CD4-positive, alpha-beta T cell (primary cell): ENCODE results near the gene RAD17. TPM values are rescaled to one million over a fixed set of nuclear protein-coding genes. Genes with fewer than 3 reads are reported as not detected.
A peak's percentile ranks its signal among the peaks of the same experiment; 100 is the strongest.

Experiments
- ATAC-seq: fragments of 200-7000 bp; cut with Tn5 transposase; one replicate; pipeline ENCODE4 v1.10.0; 2022; ENCODE audit warnings: mild to moderate bottlenecking; ENCODE audit not compliant: poor library complexity
- CTCF ChIA-PET: fragments of 350-600 bp; sonication (Branson Sonifier 250); formaldehyde crosslinking; loops from one replicate; lab custom pipeline; 2021; ENCODE audit warnings: antibody characterized with exemption, inconsistent platforms; lab: Charles Lee
- POLR2A ChIA-PET: fragments of 350-600 bp; sonication (Branson Sonifier 250); formaldehyde crosslinking; loops from one replicate; lab custom pipeline; 2021; ENCODE audit warnings: antibody characterized with exemption, inconsistent platforms; lab: Charles Lee
- DNase-seq, 14 experiments: peaks; one replicate each; pipeline ENCODE4 v3.0.0-alpha.2; 2013 to 2020; ENCODE audit warnings: mixed read lengths in 2 of 14
- H3K27ac ChIP-seq, 2 donors: one replicate each; pipeline versions ENCODE4 v1.5.1 to v1.7.0; 2013; ENCODE audit warnings: low read length in 2 of 2, low read depth in 1 of 2, mild to moderate bottlenecking in 1 of 2
- H3K27me3 ChIP-seq, 2 experiments: 1 replicate in 1 of 2; 2 replicates in 1 of 2; pipeline versions ENCODE4 v1.6.1 to v1.7.0; 2013; ENCODE audit warnings: low read length in 2 of 2, control low read depth in 1 of 2, mild to moderate bottlenecking in 1 of 2, moderate library complexity in 1 of 2; ENCODE audit not compliant: insufficient read depth in 2 of 2, control insufficient read depth in 1 of 2
- H3K36me3 ChIP-seq: one replicate; pipeline ENCODE4 v1.6.1; 2013; ENCODE audit warnings: low read length, control low read depth; ENCODE audit not compliant: insufficient read depth
- H3K4me1 ChIP-seq: one replicate; pipeline ENCODE4 v1.6.1; 2013; ENCODE audit warnings: low read length, control low read depth; ENCODE audit not compliant: insufficient read depth
- H3K4me3 ChIP-seq: one replicate; pipeline ENCODE4 v1.5.1; 2013; ENCODE audit warnings: mild to moderate bottlenecking, low read length, moderate library complexity
- H3K9me3 ChIP-seq, 2 experiments: 1 replicate in 1 of 2; 2 replicates in 1 of 2; pipeline versions ENCODE4 v1.6.1 to v1.7.0; 2013; ENCODE audit warnings: low read length in 2 of 2, mild to moderate bottlenecking in 2 of 2, control low read depth in 1 of 2, moderate library complexity in 1 of 2; ENCODE audit not compliant: control insufficient read depth in 1 of 2, insufficient read depth in 1 of 2
- H3K27ac Mint-ChIP-seq: one replicate; pipeline ENCODE4 v1.8.0; 2020; ENCODE audit warnings: mixed read lengths
- H3K27me3 Mint-ChIP-seq: one replicate; pipeline ENCODE4 v1.8.0; 2021; ENCODE audit warnings: mixed read lengths
- H3K36me3 Mint-ChIP-seq: one replicate; pipeline ENCODE4 v1.8.0; 2021; ENCODE audit warnings: low read depth, mixed read lengths
- H3K4me1 Mint-ChIP-seq: one replicate; pipeline ENCODE4 v1.8.0; 2021; ENCODE audit warnings: low read depth, mixed read lengths
- H3K4me3 Mint-ChIP-seq: one replicate; pipeline ENCODE4 v1.8.0; 2020; ENCODE audit warnings: mild to moderate bottlenecking, mixed read lengths
- H3K9me3 Mint-ChIP-seq: one replicate; pipeline ENCODE4 v1.8.0; 2020; ENCODE audit warnings: mixed read lengths
- CTCF ChIP-seq: fragments of 200-600 bp; IDR thresholded peaks from one replicate; pipeline ENCODE4 v1.8.0; 2022; ENCODE audit warnings: antibody characterized with exemption, mild to moderate bottlenecking
- intact Hi-C, 2 experiments: fragments of 100-400 bp; cut with DNase I in 1 of 2; cut with micrococcal nuclease in 1 of 2; formaldehyde crosslinking; loops; one replicate each; pipeline versions ENCODE4 v1.15.1 to v1.9.0; 2023 to 2025; cut with DNase I, micrococcal nuclease
- total RNA-seq, 174 experiments: library from RNA in 2 of 174; stranded (reverse) in 2 of 174; gene quantifications; one replicate each; pipeline ENCODE4 v1.2.3 and lab custom pipeline; 2021 to 2026

RAD17 gene
- total RNA-seq, 2 experiments from 2014 or later, result 15.7 to 19.1 TPM

DNA sequence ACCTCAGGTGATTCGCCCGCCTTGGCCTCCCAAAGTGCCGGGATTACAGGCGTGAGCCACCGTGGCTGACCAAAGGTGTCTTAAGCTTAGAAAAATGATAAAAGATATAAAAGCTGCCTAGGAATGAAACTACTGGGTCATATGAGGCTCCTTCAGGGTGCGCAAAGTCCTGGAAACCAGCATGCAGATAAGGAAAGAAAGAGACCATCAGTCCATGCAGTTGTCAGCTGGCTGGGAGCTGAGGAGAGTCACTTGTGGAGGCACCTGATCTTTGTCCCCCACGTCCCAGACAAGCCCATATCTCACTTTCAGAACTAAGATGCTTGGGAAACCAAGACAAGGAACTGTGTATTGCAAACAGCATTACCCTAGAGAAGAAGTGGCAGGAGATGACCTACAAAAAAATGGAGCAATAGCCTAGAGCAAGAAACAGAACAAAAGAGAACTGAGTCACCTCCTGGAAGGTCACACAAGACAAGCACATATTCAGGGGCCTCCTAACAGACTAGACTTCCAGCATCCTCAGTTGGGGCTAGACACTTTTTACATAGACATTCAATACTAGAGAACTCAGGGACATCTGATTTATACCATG is 34.2 kb upstream of the RAD17 start:
- Histone ChIP-seq H3K36me3 (no peaks in the 10 kb centered on the region), H3K9me3 (peaks cover 0 to 7% of the 10 kb centered on the region in 2 experiments), H3K27me3 (no peaks in the 10 kb centered on the region), H3K27ac (no peak overlapping the region), H3K4me3 (no peak overlapping the region), H3K4me1 (peaks cover 26% of the 10 kb centered on the region)
- CTCF ChIA-PET, result interaction anchor here (0.8 to 1.8 kb wide), 7 partner anchors 69 to 292 kb away, joined by 3 to 19 read pairs (median 4); partner anchors contain the start of genes CDK7, CENPH and SLC30A5
- DNase-seq (no peak), ATAC-seq (no peak)
- POLR2A ChIA-PET, result interaction anchor here (0.6 to 1.8 kb wide), 5 partner anchors 82 to 292 kb away, joined by 3 to 9 read pairs (median 3); partner anchors contain the start of genes CDK7 and SLC30A5
- H3K27ac Mint-ChIP-seq, result no peak overlapping the region
- peaks cover 21% of the 10 kb centered on the region for H3K4me1 Mint-ChIP-seq
- no peaks in the 10 kb centered on the region for H3K27me3 Mint-ChIP-seq
- H3K36me3 Mint-ChIP-seq, result peaks cover 3% of the 10 kb centered on the region
- intact Hi-C loops, result loop anchor here in 1 of 2 experiments (2.0 to 10.0 kb wide), 3 partner anchors 51 to 293 kb away; partner anchors contain the start of gene CENPH
- no peak for TF ChIP-seq CTCF
- no peaks in the 10 kb centered on the region for H3K9me3 Mint-ChIP-seq
- peak overlapping the region; percentile 21 for H3K4me3 Mint-ChIP-seq

GRCh38 chr5:69341520-69342161 is 28.0 kb upstream of the RAD17 start:
- Mint-ChIP-seq H3K27ac (no peak overlapping the region), H3K4me3 (no peak overlapping the region), H3K36me3 (no peaks in the 10 kb centered on the region), H3K9me3 (no peaks in the 10 kb centered on the region), H3K4me1 (no peaks in the 10 kb centered on the region), H3K27me3 (no peaks in the 10 kb centered on the region)
- no peak for TF ChIP-seq CTCF
- no peaks in the 10 kb centered on the region for H3K27me3 ChIP-seq
- CTCF ChIA-PET, result no interaction called here
- H3K27ac ChIP-seq, result no peak overlapping the region
- ATAC-seq (no peak), DNase-seq (no peak)
- H3K4me3 ChIP-seq, result no peak overlapping the region
- H3K4me1 ChIP-seq, result no peaks in the 10 kb centered on the region
- H3K9me3 ChIP-seq, result no peaks in the 10 kb centered on the region
- POLR2A ChIA-PET, result no interaction called here
- H3K36me3 ChIP-seq, result no peaks in the 10 kb centered on the region
- intact Hi-C loops, result no loop called here

GRCh38 chr5:69343083-69343482 is 26.5 kb upstream of the RAD17 start:
- no peak for TF ChIP-seq CTCF
- no peak for ATAC-seq
- no peaks in the 10 kb centered on the region for H3K27me3 Mint-ChIP-seq
- no peak overlapping the region for H3K4me3 ChIP-seq
- H3K36me3 ChIP-seq, result no peaks in the 10 kb centered on the region
- ChIA-PET CTCF (interaction anchor here (1.1 kb wide), 1 partner anchor 57 kb away, joined by 3 read pairs; no protein-coding TSS in a partner anchor), POLR2A (interaction anchor here (1.3 kb wide), 1 partner anchor 11 kb away, joined by 3 read pairs; the partner anchor contains the start of gene CCDC125)
- H3K36me3 Mint-ChIP-seq, result no peaks in the 10 kb centered on the region
- no peaks in the 10 kb centered on the region for H3K27me3 ChIP-seq
- no peak overlapping the region for H3K4me3 Mint-ChIP-seq
- DNase-seq, result no peak
- intact Hi-C loops, result no loop called here
- no peaks in the 10 kb centered on the region for H3K4me1 Mint-ChIP-seq
- no peak overlapping the region for H3K27ac ChIP-seq
- no peaks in the 10 kb centered on the region for H3K9me3 Mint-ChIP-seq
- H3K9me3 ChIP-seq, result no peaks in the 10 kb centered on the region
- no peak overlapping the region for H3K27ac Mint-ChIP-seq
- no peaks in the 10 kb centered on the region for H3K4me1 ChIP-seq
